ENCODE results near the gene CRISP1. TPM values are rescaled to one million over a fixed set of nuclear protein-coding genes. Genes with fewer than 3 reads are reported as not detected.

Gene CRISP1
- total and polyA plus RNA-seq, 10 of the 15 experiments (the other 5 are each of a cell fraction or from before 2014, with no cell fraction given), result not detected

DNA sequence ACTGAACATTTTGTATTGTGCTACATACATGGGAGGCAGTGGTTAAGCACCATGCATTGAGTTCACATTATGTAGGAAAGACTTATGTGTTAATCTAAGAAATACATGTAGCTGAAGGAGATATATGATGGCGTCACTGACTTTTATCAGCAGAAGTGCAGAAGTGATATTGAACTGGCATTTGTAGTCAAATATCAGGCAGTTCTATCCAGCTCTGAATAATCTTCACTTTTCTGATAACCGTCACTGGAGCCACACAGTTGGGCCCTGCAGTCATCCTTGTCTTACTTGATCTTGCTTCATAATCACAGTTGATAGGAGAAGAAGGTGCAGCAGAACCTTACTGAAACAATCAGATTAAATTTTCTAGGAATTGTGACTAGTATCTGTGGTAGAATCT lies 26.4 kb downstream of the CRISP1 start:
- intact Hi-C loops (cut with micrococcal nuclease; ENCODE audit: unreplicated experiment) (no loop called here), in situ Hi-C loops (cut with MboI) (no loop called here)
- ATAC-seq, result no peak
- Histone ChIP-seq H3K9ac (ENCODE audit: control insufficient read depth, insufficient read depth, low read length) (no peak overlapping the region), H4K20me1 (ENCODE audit: control insufficient read depth, insufficient read depth) (no peaks in the 10 kb centered on the region), H3K27ac (ENCODE audit: control insufficient read depth, insufficient read depth) (no peak overlapping the region), H3K27me3 (replicated peaks in 1 of 2; ENCODE audit: control insufficient read depth in 2 of 2, insufficient read depth in 2 of 2, low read length in 1 of 2) (no peaks in the 10 kb centered on the region), H3K4me3 (no peak overlapping the region), H2AFZ (ENCODE audit: control insufficient read depth, low read depth, low read length) (no peak overlapping the region), H3K9me3 (replicated peaks; ENCODE audit: control insufficient read depth, insufficient read depth, low read length) (no peaks in the 10 kb centered on the region), H3K79me2 (ENCODE audit: control insufficient read depth, insufficient read depth, low read length) (no peaks in the 10 kb centered on the region), H3K4me2 (ENCODE audit: control insufficient read depth, insufficient read depth) (no peak overlapping the region), H3K36me3 (ENCODE audit: control insufficient read depth in 2 of 2, insufficient read depth in 2 of 2, low read length in 1 of 2) (no peaks in the 10 kb centered on the region), H3K4me1 (ENCODE audit: control insufficient read depth, insufficient read depth, low read length) (no peaks in the 10 kb centered on the region)
- RAD21 ChIA-PET (ENCODE audit: unreplicated experiment), result no interaction called here
- no peak for DNase-seq (ENCODE audit: low read depth, low spot score)
- no peak for FAIRE-seq
- CTCF ChIA-PET, result interaction anchor here (1.3 kb wide), 1 partner anchor 9 kb away, joined by 3 read pairs; no protein-coding TSS in a partner anchor
- SMC1A ChIA-PET (ENCODE audit: uncharacterized antibody, unreplicated experiment), result interaction anchor here (0.6 kb wide), 1 partner anchor 11 kb away, joined by 3 read pairs; no protein-coding TSS in a partner anchor
- TF ChIP-seq MEF2B (IDR thresholded peaks at IDR 0.05; ENCODE audit: partially characterized antibody, poor library complexity, severe bottlenecking) (no peak), PAX5 (IDR thresholded peaks at IDR 0.05; ENCODE audit: borderline replicate concordance, low read depth, low read length) (no peak), SMAD1 (IDR thresholded peaks at IDR 0.05; ENCODE audit: low read depth, partially characterized antibody) (no peak), JUNB (IDR thresholded peaks at IDR 0.05) (no peak), KDM1A (IDR thresholded peaks at IDR 0.05; ENCODE audit: borderline replicate concordance) (no peak), PML (IDR thresholded peaks at IDR 0.05; ENCODE audit: low read length) (no peak), ZSCAN29 (IDR thresholded peaks at IDR 0.05) (no peak), ZNF274 (IDR thresholded peaks at IDR 0.05; ENCODE audit: insufficient read depth, insufficient read length) (no peak), CBFB (IDR thresholded peaks at IDR 0.05; ENCODE audit: low read depth) (no peak), CHD1 (IDR thresholded peaks at IDR 0.05; ENCODE audit: low read depth, low read length) (no peak), SREBF2 (IDR thresholded peaks at IDR 0.05; ENCODE audit: low read length) (no peak), RFX5 (IDR thresholded peaks at IDR 0.05; ENCODE audit: low read depth, low read length) (no peak), ZNF207 (IDR thresholded peaks at IDR 0.05; ENCODE audit: borderline replicate concordance) (no peak), RB1 (IDR thresholded peaks at IDR 0.05; ENCODE audit: borderline replicate concordance) (no peak), MYB (IDR thresholded peaks at IDR 0.05; ENCODE audit: borderline replicate concordance, low read depth, low read length) (no peak), ATF7 (IDR thresholded peaks at IDR 0.05; ENCODE audit: low read depth) (no peak)
- TF ChIP-seq, protein P1, sequence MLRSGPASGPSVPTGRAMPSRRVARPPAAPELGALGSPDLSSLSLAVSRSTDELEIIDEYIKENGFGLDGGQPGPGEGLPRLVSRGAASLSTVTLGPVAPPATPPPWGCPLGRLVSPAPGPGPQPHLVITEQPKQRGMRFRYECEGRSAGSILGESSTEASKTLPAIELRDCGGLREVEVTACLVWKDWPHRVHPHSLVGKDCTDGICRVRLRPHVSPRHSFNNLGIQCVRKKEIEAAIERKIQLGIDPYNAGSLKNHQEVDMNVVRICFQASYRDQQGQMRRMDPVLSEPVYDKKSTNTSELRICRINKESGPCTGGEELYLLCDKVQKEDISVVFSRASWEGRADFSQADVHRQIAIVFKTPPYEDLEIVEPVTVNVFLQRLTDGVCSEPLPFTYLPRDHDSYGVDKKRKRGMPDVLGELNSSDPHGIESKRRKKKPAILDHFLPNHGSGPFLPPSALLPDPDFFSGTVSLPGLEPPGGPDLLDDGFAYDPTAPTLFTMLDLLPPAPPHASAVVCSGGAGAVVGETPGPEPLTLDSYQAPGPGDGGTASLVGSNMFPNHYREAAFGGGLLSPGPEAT (IDR thresholded peaks at IDR 0.05; ENCODE audit: low read depth), result no peak
- TF ChIP-seq, protein P2, sequence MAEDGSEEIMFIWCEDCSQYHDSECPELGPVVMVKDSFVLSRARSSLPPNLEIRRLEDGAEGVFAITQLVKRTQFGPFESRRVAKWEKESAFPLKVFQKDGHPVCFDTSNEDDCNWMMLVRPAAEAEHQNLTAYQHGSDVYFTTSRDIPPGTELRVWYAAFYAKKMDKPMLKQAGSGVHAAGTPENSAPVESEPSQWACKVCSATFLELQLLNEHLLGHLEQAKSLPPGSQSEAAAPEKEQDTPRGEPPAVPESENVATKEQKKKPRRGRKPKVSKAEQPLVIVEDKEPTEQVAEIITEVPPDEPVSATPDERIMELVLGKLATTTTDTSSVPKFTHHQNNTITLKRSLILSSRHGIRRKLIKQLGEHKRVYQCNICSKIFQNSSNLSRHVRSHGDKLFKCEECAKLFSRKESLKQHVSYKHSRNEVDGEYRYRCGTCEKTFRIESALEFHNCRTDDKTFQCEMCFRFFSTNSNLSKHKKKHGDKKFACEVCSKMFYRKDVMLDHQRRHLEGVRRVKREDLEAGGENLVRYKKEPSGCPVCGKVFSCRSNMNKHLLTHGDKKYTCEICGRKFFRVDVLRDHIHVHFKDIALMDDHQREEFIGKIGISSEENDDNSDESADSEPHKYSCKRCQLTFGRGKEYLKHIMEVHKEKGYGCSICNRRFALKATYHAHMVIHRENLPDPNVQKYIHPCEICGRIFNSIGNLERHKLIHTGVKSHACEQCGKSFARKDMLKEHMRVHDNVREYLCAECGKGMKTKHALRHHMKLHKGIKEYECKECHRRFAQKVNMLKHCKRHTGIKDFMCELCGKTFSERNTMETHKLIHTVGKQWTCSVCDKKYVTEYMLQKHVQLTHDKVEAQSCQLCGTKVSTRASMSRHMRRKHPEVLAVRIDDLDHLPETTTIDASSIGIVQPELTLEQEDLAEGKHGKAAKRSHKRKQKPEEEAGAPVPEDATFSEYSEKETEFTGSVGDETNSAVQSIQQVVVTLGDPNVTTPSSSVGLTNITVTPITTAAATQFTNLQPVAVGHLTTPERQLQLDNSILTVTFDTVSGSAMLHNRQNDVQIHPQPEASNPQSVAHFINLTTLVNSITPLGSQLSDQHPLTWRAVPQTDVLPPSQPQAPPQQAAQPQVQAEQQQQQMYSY (CRISPR knock-in tag; IDR thresholded peaks at IDR 0.05), result no peak
- TF ChIP-seq, protein P3, sequence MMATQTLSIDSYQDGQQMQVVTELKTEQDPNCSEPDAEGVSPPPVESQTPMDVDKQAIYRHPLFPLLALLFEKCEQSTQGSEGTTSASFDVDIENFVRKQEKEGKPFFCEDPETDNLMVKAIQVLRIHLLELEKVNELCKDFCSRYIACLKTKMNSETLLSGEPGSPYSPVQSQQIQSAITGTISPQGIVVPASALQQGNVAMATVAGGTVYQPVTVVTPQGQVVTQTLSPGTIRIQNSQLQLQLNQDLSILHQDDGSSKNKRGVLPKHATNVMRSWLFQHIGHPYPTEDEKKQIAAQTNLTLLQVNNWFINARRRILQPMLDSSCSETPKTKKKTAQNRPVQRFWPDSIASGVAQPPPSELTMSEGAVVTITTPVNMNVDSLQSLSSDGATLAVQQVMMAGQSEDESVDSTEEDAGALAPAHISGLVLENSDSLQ (IDR thresholded peaks at IDR 0.05), result no peak
- TF ChIP-seq, protein P4, sequence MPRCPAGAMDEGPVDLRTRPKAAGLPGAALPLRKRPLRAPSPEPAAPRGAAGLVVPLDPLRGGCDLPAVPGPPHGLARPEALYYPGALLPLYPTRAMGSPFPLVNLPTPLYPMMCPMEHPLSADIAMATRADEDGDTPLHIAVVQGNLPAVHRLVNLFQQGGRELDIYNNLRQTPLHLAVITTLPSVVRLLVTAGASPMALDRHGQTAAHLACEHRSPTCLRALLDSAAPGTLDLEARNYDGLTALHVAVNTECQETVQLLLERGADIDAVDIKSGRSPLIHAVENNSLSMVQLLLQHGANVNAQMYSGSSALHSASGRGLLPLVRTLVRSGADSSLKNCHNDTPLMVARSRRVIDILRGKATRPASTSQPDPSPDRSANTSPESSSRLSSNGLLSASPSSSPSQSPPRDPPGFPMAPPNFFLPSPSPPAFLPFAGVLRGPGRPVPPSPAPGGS (IDR thresholded peaks at IDR 0.05; ENCODE audit: borderline replicate concordance, insufficient read depth, low read depth, low read length, poor library complexity, severe bottlenecking), result no peak
- 35% methylated on average over 2 of the region's 2 CpGs for WGBS (ENCODE audit: insufficient coverage, insufficient replicate concordance, low lambda C conversion rate, missing lambda C conversion rate)
- BruUV-seq (replicated peaks), result no TSS peak
- POLR2A ChIA-PET, result no interaction called here
